ENCODE data around the gene CACNA1S.

DNA sequence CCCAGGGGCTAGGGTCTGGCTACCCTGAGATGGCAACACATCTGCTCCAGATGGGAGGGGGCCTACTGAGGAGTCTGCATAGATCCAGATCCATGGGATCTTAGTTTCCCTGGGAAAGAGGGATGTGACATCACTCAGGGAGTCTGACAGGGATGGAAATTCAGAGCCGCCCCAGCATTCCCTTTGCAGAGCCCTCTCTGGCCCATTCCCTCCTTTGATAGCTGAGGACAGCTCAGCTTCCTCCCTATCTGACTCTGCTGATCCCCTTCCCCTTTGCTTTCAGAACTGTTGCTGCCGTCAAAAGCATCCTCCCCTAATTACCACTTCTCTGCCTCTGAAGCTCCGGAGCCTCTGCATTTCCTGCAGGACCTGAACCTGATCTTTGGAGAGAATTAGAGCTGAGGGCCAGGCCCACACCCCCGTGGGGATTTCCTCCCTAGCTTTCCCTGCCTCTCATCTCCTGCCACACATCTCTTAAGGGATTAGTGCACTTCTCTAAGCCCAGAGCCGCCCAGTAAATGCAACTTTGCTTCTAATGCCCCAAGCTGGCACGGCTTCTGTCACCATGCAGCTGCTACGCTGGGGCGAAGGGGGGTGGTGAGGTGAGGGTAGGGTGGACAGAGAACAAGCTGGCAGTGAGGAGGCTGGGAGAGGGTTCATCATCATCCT is 24.3 kb upstream of the CACNA1S start:
- TF ChIP-seq, protein P1, sequence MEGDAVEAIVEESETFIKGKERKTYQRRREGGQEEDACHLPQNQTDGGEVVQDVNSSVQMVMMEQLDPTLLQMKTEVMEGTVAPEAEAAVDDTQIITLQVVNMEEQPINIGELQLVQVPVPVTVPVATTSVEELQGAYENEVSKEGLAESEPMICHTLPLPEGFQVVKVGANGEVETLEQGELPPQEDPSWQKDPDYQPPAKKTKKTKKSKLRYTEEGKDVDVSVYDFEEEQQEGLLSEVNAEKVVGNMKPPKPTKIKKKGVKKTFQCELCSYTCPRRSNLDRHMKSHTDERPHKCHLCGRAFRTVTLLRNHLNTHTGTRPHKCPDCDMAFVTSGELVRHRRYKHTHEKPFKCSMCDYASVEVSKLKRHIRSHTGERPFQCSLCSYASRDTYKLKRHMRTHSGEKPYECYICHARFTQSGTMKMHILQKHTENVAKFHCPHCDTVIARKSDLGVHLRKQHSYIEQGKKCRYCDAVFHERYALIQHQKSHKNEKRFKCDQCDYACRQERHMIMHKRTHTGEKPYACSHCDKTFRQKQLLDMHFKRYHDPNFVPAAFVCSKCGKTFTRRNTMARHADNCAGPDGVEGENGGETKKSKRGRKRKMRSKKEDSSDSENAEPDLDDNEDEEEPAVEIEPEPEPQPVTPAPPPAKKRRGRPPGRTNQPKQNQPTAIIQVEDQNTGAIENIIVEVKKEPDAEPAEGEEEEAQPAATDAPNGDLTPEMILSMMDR (IDR thresholded peaks at IDR 0.05) = no peak
- TF ChIP-seq POLR2AphosphoS5 (IDR thresholded peaks at IDR 0.05) (no peak), POLR2A (IDR thresholded peaks at IDR 0.05) (no peak)
